K562 (cell line): ENCODE results near the gene CARD14. TPM values are rescaled to one million over a fixed set of nuclear protein-coding genes. Genes with fewer than 3 reads are reported as not detected.

Source experiments
- E2F3 ChIP-seq: fragments of 250-450 bp; sonication (Bioruptor Pico); IDR thresholded peaks from 2 replicates; pipeline ENCODE4 v1.4.0; 2020; ENCODE audit warnings: mild to moderate bottlenecking
- E2F4 ChIP-seq: sonication (generic); formaldehyde crosslinking; IDR thresholded peaks from 2 replicates; pipeline ENCODE4 v1.8.0; 2022; ENCODE audit warnings: mild to moderate bottlenecking, low read depth, missing genetic modification reagents
- FOXM1 ChIP-seq, 2 experiments: fragments of 450-650 bp in 1 of 2; sonication (generic) in 1 of 2; formaldehyde crosslinking in 1 of 2; IDR thresholded peaks; 2 replicates each; pipeline versions ENCODE4 v1.6.1 to v1.9.0; 2017 to 2022; ENCODE audit warnings: low read depth in 2 of 2, mild to moderate bottlenecking in 2 of 2, missing genetic modification reagents in 1 of 2, moderate library complexity in 1 of 2
- HOMEZ ChIP-seq: fragments of 250-450 bp; sonication (Bioruptor Pico); IDR thresholded peaks from 2 replicates; pipeline ENCODE4 v1.4.0; 2020; ENCODE audit warnings: mild to moderate bottlenecking, moderate library complexity
- ILF3 ChIP-seq: fragments of 450-650 bp; IDR thresholded peaks from 2 replicates; pipeline ENCODE4 v1.6.1; 2018; ENCODE audit warnings: antibody characterized with exemption, mild to moderate bottlenecking, moderate library complexity, borderline replicate concordance
- KHSRP ChIP-seq: fragments of 450-650 bp; IDR thresholded peaks from 2 replicates; pipeline ENCODE4 v1.6.1; 2017
- MEF2D ChIP-seq: conservative IDR thresholded peaks from 2 replicates; pipeline ENCODE4 v1.6.1; 2016; ENCODE audit warnings: low read depth, missing genetic modification characterization, missing compliant biosample characterization
- MLLT1 ChIP-seq, 2 experiments: fragments of 450-650 bp; IDR thresholded peaks; 2 replicates each; pipeline ENCODE4 v1.6.1; 2016
- STAT5B ChIP-seq: fragments of 250-450 bp; sonication (Bioruptor Pico); IDR thresholded peaks from 2 replicates; pipeline ENCODE4 v1.8.0; 2021; ENCODE audit warnings: mild to moderate bottlenecking, inconsistent platforms
- TAL1 ChIP-seq: fragments of 450-650 bp; IDR thresholded peaks from 2 replicates; pipeline ENCODE4 v1.6.1; 2016; ENCODE audit warnings: mild to moderate bottlenecking
- TFAP4 ChIP-seq: sonication (generic); formaldehyde crosslinking; IDR thresholded peaks from 2 replicates; pipeline ENCODE4 v1.8.0; 2022; ENCODE audit warnings: missing genetic modification reagents, mild to moderate bottlenecking, moderate library complexity, borderline replicate concordance
- U2AF2 ChIP-seq: fragments of 200-400 bp; formaldehyde crosslinking; optimal IDR thresholded peaks from 2 replicates; pipeline ENCODE3; 2017; ENCODE audit warnings: low read depth, mild to moderate bottlenecking, low read length
- ZBTB2 ChIP-seq: fragments of 450-650 bp; IDR thresholded peaks from 2 replicates; pipeline ENCODE4 v1.6.1; 2016; ENCODE audit warnings: antibody characterized with exemption
- ZC3H4 ChIP-seq: sonication (generic); formaldehyde crosslinking; IDR thresholded peaks from 2 replicates; pipeline ENCODE4 v1.9.0; 2021; ENCODE audit warnings: missing genetic modification reagents, borderline replicate concordance
- ZNF609 ChIP-seq: sonication (generic); formaldehyde crosslinking; IDR thresholded peaks from 2 replicates; pipeline ENCODE4 v1.8.1; 2023; ENCODE audit warnings: missing genetic modification reagents, mild to moderate bottlenecking, borderline replicate concordance
- polyA plus RNA-seq, 8 experiments: library from polyadenylated mRNA; depleted of rRNA in 4 of 8; stranded (reverse) in 5 of 8; unstranded in 3 of 8; fragments of >200 nt; fragmentation: Nextera tagmentation in 2 of 8; fragmentation: Illumina TruSeq in 1 of 8; extraction: Ambion mirVana in 2 of 8; extraction: Trizol in 1 of 8; gene quantifications; 2 replicates each; pipeline versions ENCODE4 v1.2.1 to v1.2.3, GENCODE V29; 2011 to 2014; ENCODE audit warnings: inconsistent platforms in 1 of 8, missing spikeins in 1 of 8
- total RNA-seq, 7 experiments: library from RNA; depleted of rRNA in 6 of 7; stranded (reverse); fragments of >200 nt in 6 of 7; fragmentation: Illumina TruSeq in 2 of 7; extraction: Trizol in 2 of 7; gene quantifications; 2 replicates each; pipeline versions ENCODE4 v1.2.1 to v1.2.3, GENCODE V29; 2011 to 2021; ENCODE audit warnings: low replicate concordance in 1 of 7

The CARD14 gene
- total and polyA plus RNA-seq, 9 of the 15 experiments (the other 6 are each of a cell fraction or from before 2014, with no cell fraction given): not detected

GRCh38 chr17:80147035-80147822 lies 22.6 kb upstream of the CARD14 start, which contains the start of gene EIF4A3 (continued):
- TF ChIP-seq TFAP4 (CRISPR knock-in tag) (peak; percentile 85), ILF3 (no peak), STAT5B (no peak), ZNF609 (no peak), KHSRP (no peak), U2AF2 (no peak), MEF2D (tag) (no peak), FOXM1 (IDR thresholded peaks at IDR 0.05; ENCODE audit: low read depth) (no peak), FOXM1 (CRISPR knock-in tag; IDR thresholded peaks at IDR 0.05; ENCODE audit: low read depth) (0 out of 2 replicates have a peak, but pooled peaks have one; percentile 43), MLLT1 (IDR thresholded peaks at IDR 0.05) (no peak), E2F4 (CRISPR knock-in tag) (no peak), E2F3 (CRISPR knock-in tag) (no peak), ZC3H4 (CRISPR knock-in tag) (no peak; the same call in 1 of the 2 replicates), ZBTB2 (peak; percentile 99), TAL1 (no peak), HOMEZ (CRISPR knock-in tag) (no peak)
